ENCODE measurements around the gene L3MBTL2.
"Not testable (repeated sequence)": the region's sequence is repeated elsewhere in the genome, so short reads cannot be mapped to it uniquely, and the experiment has no call there.

Gene L3MBTL2

DNA sequence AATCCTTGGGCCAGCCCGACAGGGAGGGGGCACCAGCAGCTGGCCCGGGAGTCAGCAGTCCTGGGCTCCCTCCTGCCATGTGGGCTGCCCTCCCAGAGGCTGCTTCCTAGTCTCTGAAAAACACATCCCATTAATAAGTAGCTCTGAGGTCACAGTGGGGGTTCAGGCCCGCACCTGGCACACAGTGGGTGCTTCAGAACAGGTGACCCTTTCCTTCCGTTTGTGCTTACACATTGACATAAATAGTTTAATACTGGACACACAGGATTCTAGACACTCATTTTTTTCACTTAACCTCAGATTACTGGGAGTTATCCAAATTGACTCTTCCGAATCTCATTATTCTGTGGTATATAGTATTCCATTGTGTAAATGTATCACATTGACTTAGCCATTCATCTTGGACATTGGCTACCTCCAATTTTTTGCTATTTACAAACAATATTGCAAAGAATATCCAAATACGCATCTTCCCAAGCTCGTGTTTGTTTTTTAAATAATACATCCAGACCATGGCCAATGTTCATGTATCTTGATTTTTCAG, 36.1 kb downstream of the L3MBTL2 start:
- no peak overlapping the region for H3K9ac ChIP-seq (ENCODE audit: low read depth, low read length)
- peaks cover 3% of the 10 kb centered on the region; the same call in 1 of the 2 replicates for H3K4me1 ChIP-seq (ENCODE audit: insufficient read depth, low read length)
- H3K36me3 ChIP-seq (ENCODE audit: insufficient read depth, low read length) = no peaks in the 10 kb centered on the region; the same call in 1 of the 2 replicates
- H3K9me3 ChIP-seq (ENCODE audit: control insufficient read depth, insufficient read depth, low read length) = no peaks in the 10 kb centered on the region

DNA sequence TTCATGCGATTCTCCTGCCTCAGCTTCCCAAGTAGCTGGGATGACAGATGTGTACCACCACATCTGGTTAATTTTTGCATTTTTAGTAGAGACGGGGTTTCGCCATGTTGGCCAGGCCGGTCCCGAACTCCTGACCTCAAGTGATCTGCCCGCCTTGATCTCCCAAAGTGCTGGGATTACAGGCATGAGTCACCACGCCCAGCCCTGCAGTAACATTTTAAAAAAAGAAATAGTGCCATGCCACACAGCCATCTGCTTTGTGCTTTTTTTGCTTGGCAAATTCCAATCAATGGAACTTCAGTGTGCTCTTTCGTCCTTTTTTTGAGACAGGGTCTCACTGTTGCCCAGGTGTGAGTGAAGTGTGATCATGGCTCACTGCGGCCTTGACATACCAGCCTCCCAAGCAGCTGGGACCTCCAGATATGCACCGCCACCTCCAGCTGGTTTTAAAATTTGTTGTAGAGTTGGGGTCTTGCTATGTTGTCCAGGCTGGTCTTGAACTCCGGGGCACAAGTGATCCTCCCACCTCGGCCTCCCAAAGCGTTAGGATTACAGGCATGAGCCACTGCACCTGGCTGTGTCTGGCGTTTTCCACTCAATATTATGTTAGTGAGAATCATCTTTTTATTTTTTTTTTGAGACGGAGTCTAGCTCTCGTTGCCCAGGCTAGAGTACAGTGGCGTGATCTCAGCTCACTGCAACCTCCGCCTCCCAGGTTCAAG, 37.4 kb downstream of the L3MBTL2 start:
- H3K36me3 ChIP-seq (ENCODE audit: insufficient read depth, low read length) = no peaks in the 10 kb centered on the region; the same call in none of the 2 replicates
- H3K9ac ChIP-seq (ENCODE audit: low read depth, low read length) = no peak overlapping the region
- peaks cover 3% of the 10 kb centered on the region; the same call in 1 of the 2 replicates for H3K4me1 ChIP-seq (ENCODE audit: insufficient read depth, low read length)
- no peaks in the 10 kb centered on the region for H3K9me3 ChIP-seq (ENCODE audit: control insufficient read depth, insufficient read depth, low read length)

DNA sequence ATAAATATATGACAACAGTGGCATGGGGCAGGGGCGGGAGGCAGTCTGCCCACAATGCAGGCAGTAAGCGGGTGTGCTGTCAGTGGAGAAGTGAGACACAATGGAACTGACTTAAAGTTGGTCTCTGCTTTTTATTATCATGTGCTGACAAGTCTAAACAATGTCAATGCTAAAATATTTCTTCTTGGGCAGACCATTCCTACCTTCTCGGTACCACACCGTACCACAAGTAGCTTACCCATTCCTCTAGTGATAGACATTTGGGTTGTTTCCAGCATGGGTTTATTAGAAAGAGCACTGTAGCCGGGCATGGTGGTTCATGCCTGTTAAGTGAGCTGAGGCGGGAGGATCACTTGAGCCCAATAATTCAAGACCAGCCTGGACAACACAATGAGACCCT, 38.2 kb downstream of the L3MBTL2 start:
- Histone ChIP-seq H3K9ac (ENCODE audit: low read depth, low read length) (no peak overlapping the region), H3K4me1 (ENCODE audit: insufficient read depth, low read length) (peaks cover 3% of the 10 kb centered on the region; the same call in 1 of the 2 replicates), H3K36me3 (ENCODE audit: insufficient read depth, low read length) (no peaks in the 10 kb centered on the region; the same call in none of the 2 replicates), H3K9me3 (ENCODE audit: control insufficient read depth, insufficient read depth, low read length) (no peaks in the 10 kb centered on the region)

DNA sequence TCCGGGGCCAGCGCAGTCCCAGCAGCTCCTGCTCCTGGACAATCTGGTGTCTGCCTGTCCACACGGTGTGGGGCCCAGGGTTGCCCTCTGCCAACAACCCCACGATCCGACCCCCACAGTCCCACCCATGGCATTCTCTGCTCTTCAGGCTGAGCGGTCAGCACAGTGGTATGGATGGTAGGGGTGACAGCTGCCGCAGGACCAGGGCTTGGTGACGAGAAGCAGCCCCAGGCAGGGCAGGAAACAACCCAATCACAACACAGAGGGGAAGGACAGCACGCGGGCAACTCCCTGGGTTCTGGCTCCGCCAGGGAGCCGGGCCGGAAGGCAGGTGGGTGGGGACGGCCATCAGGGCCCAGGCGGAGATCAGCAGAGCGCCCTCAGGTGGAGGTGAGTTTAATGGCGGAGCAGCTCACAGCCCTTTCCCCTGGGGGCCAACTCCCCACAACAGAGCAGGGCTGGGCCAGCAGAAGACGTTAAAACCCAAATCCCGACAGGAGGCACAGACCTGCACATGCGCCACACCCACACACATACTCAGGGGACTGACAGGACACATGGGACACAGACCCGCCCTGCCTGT, 40.9 kb downstream of the L3MBTL2 start:
- no peak overlapping the region for H3K9ac ChIP-seq (ENCODE audit: low read depth, low read length)
- no peaks in the 10 kb centered on the region for H3K9me3 ChIP-seq (ENCODE audit: control insufficient read depth, insufficient read depth, low read length)
- H3K36me3 ChIP-seq (ENCODE audit: insufficient read depth, low read length) = peaks cover 16% of the 10 kb centered on the region
- no peaks in the 10 kb centered on the region for H3K4me1 ChIP-seq (ENCODE audit: insufficient read depth, low read length)

DNA sequence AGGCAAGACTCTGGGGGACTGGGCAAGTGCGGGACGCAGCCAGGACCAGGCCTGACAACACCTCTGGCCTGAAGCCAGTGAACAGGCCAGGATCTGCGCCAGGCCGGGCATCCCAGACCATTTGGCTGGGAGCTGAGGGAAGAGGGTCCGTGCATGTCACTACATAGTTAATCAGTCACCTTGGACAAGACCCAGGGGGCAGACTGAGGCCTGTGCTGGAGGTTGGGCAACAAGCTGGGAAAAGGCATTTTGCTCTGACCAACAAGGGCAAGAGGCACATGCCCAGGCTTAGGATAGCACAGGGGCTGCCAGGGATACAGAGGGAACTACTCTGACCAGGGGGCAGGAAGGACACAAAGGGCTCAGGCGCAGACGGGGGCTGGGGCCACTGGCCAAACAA, 42.6 kb downstream of the L3MBTL2 start:
- Histone ChIP-seq H3K36me3 (ENCODE audit: insufficient read depth, low read length) (peaks cover 24% of the 10 kb centered on the region), H3K9me3 (ENCODE audit: control insufficient read depth, insufficient read depth, low read length) (no peaks in the 10 kb centered on the region), H3K4me1 (ENCODE audit: insufficient read depth, low read length) (no peaks in the 10 kb centered on the region), H3K9ac (ENCODE audit: low read depth, low read length) (no peak overlapping the region)

DNA sequence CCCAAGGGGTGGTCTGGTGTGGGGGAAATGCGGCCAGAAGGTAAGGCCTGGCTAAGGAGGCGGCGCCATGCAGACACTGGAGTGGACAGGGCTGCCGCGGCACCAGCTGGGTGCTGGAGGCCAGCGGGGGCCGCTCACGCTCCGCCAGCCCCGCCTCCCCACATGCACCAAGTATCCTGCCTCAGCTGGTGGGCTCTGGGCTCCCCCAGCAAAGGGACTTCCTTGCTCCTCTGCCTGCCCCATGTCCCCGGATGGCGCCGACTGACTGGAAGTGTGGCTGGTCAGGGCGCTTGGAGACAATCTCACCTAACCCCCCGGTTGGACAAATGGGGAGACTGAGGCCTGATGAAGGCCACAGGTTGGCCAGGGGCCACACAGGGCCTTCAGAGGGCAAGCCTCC, 43.2 kb downstream of the L3MBTL2 start:
- Histone ChIP-seq H3K9me3 (ENCODE audit: control insufficient read depth, insufficient read depth, low read length) (no peaks in the 10 kb centered on the region), H3K36me3 (ENCODE audit: insufficient read depth, low read length) (peaks cover 30% of the 10 kb centered on the region), H3K4me1 (ENCODE audit: insufficient read depth, low read length) (no peaks in the 10 kb centered on the region), H3K9ac (ENCODE audit: low read depth, low read length) (no peak overlapping the region)

DNA sequence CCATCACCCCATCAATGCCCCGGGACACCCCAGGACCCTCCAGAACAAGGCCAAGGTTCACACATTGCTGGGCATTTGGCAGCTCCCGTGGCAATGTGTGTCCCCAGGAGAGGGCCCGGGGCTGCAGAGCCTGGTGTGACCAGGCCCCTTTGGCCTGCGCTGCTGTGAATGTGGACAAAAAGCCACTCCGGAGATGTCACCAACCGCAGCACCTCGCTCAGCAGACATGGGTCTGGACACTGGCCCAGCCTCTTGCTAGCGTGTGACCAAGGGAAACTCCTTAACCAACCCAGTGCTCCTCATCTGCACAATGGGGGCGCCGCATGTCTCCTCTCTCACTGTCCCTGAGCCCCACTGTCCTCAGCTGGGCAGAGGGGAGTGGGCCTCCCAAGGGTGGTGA, 43.6 kb downstream of the L3MBTL2 start:
- Histone ChIP-seq H3K4me1 (ENCODE audit: insufficient read depth, low read length) (no peaks in the 10 kb centered on the region), H3K36me3 (ENCODE audit: insufficient read depth, low read length) (peaks cover 30% of the 10 kb centered on the region), H3K9me3 (ENCODE audit: control insufficient read depth, insufficient read depth, low read length) (no peaks in the 10 kb centered on the region)

DNA sequence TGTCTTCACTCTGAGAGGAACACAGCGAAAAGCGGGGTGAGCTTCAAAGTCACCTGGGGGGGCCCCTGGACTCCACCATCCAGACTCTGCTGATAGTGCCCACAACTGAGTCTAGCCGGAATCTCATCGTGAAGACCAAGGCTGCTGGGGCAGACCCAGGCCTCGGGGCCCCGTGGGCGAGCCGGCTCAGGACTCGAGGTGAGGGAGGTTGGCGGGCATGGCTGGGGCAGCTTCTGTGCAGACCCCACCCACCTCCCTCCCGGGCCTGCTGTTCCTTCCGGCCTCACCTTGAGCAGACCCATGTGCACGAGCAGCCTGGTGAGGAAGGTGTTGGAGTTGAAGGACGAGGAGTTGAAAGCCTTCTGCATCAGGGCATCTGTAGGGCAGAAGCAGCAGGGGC, 44.3 kb downstream of the L3MBTL2 start:
- Histone ChIP-seq H3K4me1 (ENCODE audit: insufficient read depth, low read length) (no peaks in the 10 kb centered on the region), H3K36me3 (ENCODE audit: insufficient read depth, low read length) (peaks cover 30% of the 10 kb centered on the region)

More for the DNA sequence above, 43.6 kb downstream of the L3MBTL2 start:
- H3K9ac ChIP-seq (ENCODE audit: low read depth, low read length) = no peak overlapping the region

DNA sequence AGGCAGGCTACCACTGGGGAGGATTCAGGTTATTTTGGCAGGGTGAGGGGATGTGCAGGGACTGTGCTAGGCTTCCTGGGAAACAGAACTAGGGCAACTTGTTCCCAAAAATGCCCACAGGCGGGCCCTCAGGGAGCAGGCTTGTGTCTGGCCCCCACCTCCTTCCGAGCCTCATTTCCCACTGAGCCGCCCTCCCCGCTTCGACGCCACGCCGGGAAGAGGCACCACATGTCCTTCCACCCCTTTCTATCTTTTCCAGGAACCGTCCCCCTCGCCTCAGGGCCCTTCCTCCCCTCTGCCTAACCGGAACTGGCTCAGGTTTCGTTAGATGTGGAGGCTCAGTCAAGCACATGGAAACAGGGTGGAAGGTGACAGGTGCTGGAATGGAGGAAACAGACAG, 45.0 kb downstream of the L3MBTL2 start:
- H3K9ac ChIP-seq (ENCODE audit: low read depth, low read length) = no peak overlapping the region
- peaks cover 30% of the 10 kb centered on the region for H3K36me3 ChIP-seq (ENCODE audit: insufficient read depth, low read length)
- H3K4me1 ChIP-seq (ENCODE audit: insufficient read depth, low read length) = no peaks in the 10 kb centered on the region
- no peaks in the 10 kb centered on the region for H3K9me3 ChIP-seq (ENCODE audit: control insufficient read depth, insufficient read depth, low read length)

More for the DNA sequence above, 44.3 kb downstream of the L3MBTL2 start:
- Histone ChIP-seq H3K9ac (ENCODE audit: low read depth, low read length) (no peak overlapping the region), H3K9me3 (ENCODE audit: control insufficient read depth, insufficient read depth, low read length) (no peaks in the 10 kb centered on the region)

DNA sequence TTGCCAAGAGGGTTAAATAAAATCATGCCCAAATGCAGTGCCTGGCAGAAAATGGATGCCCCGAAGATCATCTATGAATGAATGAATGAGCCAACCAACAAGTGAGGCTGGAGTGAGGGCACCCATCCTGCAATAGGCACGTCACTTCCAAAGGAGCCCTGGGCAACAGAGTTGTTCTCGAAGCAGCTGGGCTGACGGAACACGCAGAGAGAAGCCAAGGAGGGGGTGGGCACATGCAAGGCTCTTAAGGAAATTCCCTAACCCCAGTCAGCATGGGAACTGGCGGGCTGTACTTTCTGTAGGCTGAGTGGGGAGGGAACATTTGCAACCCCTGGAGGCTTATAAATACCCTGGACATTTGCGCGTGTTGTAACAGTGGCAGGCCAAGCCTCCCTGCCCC, 47.3 kb downstream of the L3MBTL2 start:
- Histone ChIP-seq H3K4me1 (ENCODE audit: insufficient read depth, low read length) (peaks cover 3% of the 10 kb centered on the region; the same call in 1 of the 2 replicates), H3K9me3 (ENCODE audit: control insufficient read depth, insufficient read depth, low read length) (no peaks in the 10 kb centered on the region), H3K9ac (ENCODE audit: low read depth, low read length) (no peak overlapping the region), H3K36me3 (ENCODE audit: insufficient read depth, low read length) (peaks cover 38% of the 10 kb centered on the region)

DNA sequence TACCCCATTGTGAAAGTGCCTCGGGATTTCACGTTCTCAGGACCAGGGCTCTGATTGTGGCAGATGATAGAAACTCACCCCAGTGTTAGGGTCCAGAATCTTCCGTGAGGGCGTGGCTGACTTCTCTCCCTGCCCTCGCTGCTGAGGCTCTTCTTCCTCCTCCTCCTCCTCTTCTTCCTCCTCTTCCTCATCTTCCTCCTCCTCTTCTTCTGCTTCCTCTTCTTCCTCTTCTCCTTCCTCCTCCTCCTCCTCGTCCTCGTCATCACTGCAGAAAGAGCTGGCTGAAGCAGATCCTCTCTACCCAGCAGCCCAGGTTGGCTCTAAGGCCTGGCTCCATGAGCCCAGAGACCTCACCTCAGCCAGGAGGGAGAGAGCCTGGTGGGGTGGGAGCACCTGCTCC, 49.1 kb downstream of the L3MBTL2 start:
- H3K36me3 ChIP-seq (ENCODE audit: insufficient read depth, low read length) = peaks cover 44% of the 10 kb centered on the region
- H3K4me1 ChIP-seq (ENCODE audit: insufficient read depth, low read length) = peaks cover 3% of the 10 kb centered on the region; the same call in 1 of the 2 replicates
- H3K9me3 ChIP-seq (ENCODE audit: control insufficient read depth, insufficient read depth, low read length) = no peaks in the 10 kb centered on the region
- H3K9ac ChIP-seq (ENCODE audit: low read depth, low read length) = no peak overlapping the region

DNA sequence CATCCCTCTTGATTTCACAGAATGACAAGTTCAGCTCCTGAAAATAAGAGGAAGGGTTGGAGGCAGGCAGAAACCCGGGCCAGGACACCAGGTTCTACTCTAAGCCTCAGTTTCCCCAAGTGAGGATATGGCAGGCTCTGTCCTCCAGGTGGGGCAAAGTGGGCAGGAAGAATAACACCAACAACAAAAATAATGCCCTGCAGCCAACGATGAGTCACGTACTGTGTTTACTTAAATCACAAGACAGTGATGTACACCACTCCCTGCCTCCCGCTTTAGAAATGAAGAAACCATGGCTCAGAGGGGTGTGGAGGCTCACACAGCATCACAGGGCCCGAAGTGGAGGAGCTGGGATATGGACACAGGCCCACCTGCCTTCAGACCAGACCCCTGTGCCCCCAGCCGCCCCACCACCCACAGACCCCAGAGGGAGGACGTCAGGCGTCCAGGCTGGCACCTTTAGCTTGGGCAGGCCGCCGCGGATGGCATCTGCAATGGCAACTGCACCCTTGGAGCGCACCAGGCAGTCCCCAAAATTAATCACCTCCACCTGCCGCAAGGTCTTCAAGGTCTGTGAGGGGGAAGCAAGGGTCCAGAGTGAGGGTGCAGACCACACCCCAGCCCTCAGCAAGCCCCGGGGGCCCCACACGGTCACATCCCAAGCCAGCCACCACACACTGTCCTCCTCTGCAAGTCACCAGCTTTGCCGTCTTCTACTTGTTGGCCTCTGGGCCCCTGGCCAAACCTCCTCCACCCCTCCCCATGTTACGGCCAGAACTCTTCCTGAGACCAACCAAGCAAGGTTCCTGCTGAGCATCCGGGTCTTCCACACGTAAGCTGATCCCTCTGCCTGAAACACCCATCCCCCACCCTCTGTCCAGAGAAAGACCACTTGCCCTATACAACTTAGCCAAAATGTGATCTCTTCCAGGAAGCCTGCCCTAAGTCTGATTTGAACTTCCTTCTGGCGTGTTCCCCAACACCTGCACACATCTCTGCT, 51.4 kb downstream of the L3MBTL2 start:
- Histone ChIP-seq H3K36me3 (ENCODE audit: insufficient read depth, low read length) (peaks cover 44% of the 10 kb centered on the region), H3K9me3 (ENCODE audit: control insufficient read depth, insufficient read depth, low read length) (no peaks in the 10 kb centered on the region), H3K4me1 (ENCODE audit: insufficient read depth, low read length) (peaks cover 3% of the 10 kb centered on the region; the same call in 1 of the 2 replicates), H3K9ac (ENCODE audit: low read depth, low read length) (no peak overlapping the region)

DNA sequence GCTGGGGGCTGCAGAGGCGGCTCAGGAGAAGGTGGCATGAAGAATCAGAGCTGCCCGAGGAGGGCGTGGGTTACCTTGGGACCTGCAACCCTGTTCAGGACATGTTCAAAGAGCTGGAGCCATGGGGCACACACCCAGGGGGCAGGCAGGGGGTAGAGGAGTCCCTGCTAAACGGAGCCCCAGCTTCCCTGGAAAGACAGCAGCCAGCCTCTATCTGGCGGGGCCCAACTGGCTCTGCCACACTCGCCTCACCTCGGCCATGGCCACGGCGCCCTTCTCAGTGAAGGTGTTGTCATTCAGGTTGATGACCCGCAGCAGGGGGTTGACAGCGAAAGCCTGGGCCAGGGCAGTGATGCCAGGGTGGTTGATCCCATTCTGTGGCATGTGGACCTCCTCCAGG, 52.6 kb downstream of the L3MBTL2 start:
- Histone ChIP-seq H3K9me3 (ENCODE audit: control insufficient read depth, insufficient read depth, low read length) (no peaks in the 10 kb centered on the region), H3K36me3 (ENCODE audit: insufficient read depth, low read length) (peaks cover 53% of the 10 kb centered on the region), H3K4me1 (ENCODE audit: insufficient read depth, low read length) (peaks cover 3% of the 10 kb centered on the region; the same call in 1 of the 2 replicates), H3K9ac (ENCODE audit: low read depth, low read length) (no peak overlapping the region)

DNA sequence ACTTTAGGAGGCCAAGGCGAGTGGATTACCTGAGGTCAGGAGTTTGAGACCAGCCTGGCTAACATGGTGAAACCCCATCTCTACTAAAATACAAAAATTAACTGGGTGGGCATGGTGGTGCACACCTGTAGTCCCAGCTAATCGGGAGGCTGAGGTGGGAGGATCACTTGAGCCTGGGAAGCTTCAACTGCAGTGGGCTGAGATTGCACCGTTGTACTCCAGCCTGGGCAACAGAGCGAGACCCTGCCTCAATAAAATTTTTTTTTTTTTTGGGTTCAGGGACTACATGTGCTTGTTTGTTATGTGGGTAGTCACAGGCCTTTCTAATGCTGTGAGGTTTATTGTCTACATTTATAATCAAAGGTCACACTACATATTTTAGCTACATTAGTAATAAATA, 54.6 kb downstream of the L3MBTL2 start:
- H3K4me1 ChIP-seq (ENCODE audit: insufficient read depth, low read length); H3K9me3 ChIP-seq (ENCODE audit: control insufficient read depth, insufficient read depth, low read length); H3K9ac ChIP-seq (ENCODE audit: low read depth, low read length): not testable (repeated sequence)
- peaks cover 54% of the 10 kb centered on the region for H3K36me3 ChIP-seq (ENCODE audit: insufficient read depth, low read length)

Measured in ES-I3 (cell line).